Activated CD4-positive, CD25-positive, alpha-beta regulatory T cell treated with anti-CD3 and anti-CD28 coated beads, Interleukin-2, amount 50 U/mL, for 16 hours (primary cell): ENCODE data around the gene TMOD1.
"Not testable (repeated sequence)": the region's sequence is repeated elsewhere in the genome, so short reads cannot be mapped to it uniquely, and the experiment has no call there.

Source experiments
- DNase-seq: peaks from one replicate; pipeline ENCODE4 v3.0.0-alpha.2; 2020; ENCODE audit warnings: low read depth, low spot score

TMOD1 gene

DNA sequence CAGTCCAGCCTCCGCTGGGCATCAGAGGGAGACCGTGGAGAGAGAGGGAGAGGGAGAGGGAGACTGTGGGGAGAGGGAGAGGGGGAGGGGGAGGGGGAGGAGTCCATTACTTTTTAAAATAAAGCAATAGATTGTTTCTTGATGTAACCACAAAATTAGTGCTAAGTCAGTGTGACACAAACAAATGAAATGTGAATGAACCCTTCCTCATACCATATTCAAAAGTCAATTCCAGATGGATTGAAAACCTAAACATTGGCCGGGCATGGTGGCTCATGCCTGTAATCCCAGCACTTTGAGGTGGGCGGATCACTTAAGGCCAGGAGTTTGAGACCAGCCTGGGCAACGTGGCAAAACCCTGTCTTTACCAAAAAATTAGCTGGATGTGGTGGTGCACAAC, 2.6 kb upstream of the TMOD1 start:
- not testable (repeated sequence) for DNase-seq

DNA sequence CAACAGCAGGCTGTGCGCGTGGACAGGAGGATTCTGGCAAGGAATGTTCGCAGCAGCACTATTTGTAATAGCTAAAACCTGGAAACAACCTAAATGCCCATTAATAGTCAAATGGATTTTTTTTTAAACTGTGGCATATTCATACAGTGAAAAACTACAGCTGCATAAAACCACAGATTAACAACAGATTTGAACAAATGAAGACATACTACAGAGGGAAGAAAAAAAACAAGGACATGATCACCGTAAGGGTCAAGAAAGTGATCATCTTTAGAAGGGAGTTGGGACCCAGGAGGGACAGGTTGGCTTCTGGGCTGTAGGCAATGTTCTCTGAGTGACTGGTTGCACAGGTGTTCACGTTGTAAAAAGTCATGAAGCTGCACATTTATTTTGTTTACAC, 1.2 kb upstream of the TMOD1 start:
- no peak for DNase-seq

DNA sequence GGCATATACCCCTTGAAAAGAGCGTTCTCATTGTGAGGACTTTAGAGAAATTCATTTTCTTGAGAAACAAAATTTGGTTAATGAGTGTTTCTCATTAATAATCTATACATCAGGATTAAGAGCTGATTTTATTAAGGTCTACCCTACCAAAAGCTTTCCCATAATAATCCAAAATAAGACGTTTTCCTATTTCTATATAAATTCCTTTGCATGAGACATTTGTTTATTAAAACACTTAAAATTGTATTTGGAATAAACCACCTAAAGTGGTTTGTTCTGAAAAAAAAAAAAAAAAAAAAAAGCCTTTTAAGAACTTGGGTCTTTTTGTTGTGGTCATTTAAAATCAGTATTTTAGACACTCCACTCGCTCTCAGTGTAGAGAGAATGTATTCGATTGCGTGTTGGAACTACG, 695 bp upstream of the TMOD1 start:
- DNase-seq: no peak

DNA sequence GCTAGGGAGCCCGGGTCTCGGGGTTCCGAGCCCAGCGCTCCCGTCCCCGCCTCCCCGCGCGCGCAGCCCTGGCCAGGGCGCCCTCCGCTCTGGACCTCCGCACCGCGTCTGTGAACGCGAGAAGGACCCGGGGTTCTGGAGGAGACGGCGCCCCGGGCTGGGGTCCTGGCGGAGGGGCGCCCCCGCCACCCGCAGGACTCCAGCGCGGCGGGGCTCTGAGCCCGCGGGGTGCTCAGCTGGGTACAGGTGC, 431 bp downstream of the TMOD1 start:
- DNase-seq: no peak

DNA sequence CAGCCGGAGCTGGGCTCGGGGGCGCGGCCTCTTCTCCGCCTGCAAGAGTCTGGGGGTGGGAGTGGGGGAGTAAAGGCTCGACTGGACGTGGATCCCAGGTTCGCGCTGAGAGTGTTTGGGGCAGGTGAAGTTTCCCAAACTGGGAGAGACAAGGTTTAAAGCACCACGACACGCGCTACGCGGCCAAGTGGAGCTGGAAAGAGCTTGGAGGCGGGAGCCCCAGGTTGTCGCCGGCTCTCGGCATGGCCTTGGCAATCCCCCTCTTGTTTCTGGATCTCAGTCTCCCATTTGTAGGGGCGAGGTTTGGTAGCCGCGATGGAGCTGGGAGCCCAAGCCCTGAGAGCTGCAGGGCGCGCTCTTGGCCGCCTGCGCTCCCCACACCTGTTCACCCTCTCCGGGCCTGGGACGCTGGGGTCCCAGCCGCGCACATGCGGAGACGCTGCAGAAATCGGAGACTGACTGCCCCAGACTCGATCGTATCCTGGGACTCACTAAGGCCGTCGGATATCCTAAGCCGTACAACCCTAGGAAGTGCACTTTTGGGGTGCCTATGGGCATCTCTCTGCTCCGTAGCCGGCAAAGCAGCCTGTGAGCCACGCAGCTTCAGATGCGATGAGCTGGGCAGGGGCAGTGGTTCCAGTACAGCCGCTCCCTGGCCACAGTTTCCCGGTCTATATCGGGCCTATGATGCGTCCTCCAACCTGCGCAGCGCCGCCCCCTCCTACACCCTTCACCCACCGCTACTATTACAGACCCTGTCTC, 937 bp downstream of the TMOD1 start:
- DNase-seq: no peak

DNA sequence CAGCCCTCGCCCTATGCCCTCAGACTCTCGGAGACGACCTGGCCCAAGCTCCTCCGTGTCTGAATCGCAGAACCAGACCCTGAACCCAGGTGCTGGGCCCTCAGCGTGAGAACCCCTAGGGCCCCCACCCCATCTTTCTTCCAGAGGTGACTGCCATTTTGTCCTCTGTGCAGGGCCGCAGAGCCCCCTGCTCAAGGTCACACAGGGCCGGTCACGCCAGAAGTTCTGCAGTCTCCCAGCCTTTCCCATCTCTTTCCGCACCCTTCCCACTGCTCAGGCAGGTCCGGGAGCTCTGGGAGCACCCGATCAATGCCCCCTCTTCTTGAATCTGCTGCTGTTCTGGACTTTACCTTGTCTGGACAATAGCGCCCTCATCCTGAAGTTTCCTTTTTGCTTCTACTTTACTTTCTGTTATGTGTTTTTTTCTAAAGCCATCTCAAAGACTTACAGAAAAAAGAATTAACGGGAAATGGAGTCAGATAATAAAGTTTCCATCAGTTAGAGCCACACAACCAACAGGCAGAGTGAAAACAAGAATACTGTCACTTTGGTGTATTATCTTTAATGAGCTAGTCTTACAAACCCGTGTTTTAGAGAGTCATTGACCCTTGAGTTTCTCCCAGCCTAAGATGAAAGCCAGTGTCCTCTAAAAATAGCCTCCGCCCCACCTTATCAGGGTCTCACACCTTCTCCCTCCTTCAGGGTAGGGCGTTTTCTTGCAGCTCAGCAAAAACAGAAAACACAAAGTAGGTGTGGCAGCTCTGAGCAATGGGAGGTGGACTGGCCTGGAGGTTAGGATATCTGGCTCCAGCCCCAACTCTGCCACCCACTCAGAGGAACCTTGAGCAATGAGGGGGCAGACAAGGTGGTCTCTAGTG, 1.8 kb downstream of the TMOD1 start:
- no peak for DNase-seq

DNA sequence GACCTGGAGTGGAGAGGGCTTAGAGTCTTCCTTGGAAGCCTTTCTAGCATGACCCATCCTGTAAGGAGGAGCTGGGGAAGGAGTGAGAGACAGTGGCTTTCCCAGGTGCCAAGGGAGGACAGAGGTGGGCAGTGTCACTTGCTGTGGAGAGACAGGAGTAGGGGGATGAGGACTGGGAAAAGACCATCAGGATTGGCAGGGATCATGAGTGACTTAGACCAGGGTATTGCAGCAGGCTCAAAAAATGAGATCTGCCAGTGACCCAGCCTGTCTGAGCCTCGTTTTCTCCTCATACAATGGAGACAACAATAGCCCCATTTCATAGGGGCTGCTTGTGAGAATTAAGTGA, 2.4 kb downstream of the TMOD1 start:
- DNase-seq: no peak

DNA sequence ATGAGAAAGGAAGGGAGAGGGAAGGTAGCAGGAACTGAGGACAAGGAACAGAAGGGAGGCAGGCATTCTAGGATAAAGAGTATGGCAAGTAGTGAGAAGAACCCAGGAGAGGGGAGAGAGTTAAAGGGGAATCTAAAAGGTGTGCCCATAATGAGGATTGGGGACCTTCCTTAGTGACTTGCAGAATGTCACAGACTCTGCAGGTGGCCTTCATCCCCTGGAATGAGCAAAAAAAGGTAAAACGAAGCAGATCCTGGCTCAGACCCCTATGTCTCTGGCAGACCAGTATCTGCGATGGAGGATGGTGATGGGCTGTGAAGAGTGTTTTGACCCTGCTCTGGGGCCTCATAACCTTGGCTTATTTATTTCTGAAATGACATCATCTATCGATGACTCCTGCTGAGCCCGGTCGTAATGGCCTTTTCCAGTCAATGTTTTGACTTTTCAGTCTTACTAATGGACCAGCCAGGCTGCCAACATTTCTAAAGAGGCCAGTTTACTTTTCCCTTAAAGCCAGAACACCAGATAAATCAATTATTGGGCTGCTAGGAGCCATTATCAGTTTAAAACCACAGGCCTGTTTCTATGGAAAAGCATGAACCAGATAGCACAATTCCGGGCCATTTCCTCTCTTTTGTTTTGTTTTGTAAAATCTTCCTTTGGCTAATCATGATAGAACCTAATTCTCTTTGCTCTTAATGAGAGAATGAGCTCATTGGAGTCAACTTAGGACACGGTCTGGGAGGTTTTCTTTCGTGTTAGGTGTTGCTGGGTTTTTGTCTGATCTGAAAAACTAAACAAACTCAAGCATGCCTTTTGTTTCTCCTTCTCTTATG, 3.1 kb downstream of the TMOD1 start:
- DNase-seq: no peak

DNA sequence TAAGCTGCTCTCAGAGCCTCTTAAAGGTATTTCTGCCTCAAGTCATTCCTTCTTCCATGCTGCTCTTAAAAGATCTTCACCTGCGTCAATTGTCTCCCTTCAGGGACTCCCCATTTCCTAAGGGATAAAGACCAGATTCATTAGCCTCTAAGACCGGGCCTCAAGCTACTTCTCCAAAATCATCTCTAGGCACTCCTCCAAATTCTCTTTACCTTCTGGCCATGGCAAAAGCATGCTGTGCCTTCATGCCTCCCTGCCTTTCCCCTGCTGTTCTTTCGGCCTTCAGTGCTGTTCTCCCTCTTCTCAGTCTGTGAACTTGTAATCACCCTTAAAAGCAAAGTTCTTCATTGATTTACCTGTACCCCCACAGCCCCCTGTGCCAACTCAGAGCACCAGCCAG, 4.4 kb downstream of the TMOD1 start:
- no peak for DNase-seq

DNA sequence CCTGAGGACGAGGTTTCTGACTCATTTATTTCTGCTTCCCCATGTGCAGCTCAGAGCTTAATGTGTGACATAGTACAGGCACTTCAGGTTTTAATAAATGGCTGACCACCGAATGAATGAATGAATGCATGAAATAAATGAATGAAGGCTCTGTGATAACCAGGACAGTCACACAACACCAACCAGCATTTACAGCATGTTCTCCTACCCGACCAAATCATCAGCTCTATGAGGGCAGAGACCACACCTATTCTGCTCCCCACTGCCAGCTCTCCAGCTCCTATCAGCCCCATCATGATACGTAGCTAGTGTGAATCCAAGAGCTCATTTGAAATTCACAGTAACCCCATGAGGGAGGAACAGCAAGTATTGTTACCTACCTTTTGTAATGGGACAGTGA, 4.8 kb downstream of the TMOD1 start:
- no peak for DNase-seq

DNA sequence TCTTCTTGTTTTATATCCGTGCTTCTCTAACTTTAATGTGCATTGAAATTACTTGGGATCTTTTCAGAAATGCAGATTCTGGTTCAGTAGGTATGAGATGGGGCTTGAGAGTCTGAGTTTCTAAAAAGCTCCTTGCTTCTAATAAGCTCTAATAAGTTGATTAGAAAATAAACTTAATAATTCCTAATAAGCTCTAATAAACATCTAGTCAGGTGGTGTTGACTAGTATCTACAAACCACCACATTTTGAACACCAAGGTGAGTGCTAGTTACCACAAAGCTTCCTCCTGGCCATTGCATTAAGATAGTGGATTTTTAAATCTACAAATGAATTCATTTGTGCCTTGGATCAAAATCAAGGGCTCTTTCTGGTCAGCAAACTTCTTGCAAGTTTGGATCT, 5.3 kb downstream of the TMOD1 start:
- no peak for DNase-seq

DNA sequence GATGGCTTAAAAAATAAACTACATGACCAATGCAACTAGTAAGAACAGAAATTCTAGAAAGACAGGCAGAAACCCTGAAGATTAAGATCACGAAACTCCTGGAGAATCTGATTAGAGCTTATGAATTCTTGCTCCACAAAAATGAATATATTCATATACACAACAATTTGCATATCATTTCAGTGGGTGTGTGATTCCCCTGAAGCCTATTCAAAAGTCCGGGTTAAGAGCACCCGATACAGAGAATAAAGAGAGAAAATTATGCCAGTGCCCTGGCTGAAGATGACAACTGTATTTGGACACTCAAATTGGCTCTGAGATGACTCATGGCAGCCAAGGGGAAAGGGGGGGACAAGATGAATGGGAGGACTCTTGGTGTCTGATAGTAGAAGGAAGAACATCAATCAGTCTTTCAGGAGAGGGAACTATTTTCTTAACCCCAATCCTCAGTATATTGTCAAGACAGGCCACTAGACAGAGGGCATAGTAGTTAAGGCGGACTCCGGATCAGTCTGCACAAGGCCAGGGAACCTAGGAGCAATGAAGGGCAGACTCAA, 6.0 kb downstream of the TMOD1 start:
- DNase-seq: no peak

DNA sequence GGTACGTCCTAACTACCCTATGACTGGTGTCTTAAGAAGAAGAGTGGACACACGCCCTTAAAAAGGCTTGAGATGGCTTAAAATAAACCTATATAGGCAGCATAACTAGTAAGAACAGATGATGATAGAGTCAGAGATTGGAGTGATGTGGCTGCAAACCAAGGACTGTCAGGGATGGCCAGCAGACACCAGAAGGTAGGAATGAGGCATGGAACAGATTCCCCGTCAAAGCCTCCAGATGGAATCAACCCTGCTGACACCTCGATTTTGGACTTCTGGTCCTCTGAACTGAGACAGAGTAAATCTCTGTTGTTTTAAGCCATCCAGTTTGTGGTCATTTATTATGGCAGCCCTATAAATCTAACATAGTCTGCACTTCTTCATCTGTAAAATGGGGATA, 7.4 kb downstream of the TMOD1 start:
- no peak for DNase-seq

DNA sequence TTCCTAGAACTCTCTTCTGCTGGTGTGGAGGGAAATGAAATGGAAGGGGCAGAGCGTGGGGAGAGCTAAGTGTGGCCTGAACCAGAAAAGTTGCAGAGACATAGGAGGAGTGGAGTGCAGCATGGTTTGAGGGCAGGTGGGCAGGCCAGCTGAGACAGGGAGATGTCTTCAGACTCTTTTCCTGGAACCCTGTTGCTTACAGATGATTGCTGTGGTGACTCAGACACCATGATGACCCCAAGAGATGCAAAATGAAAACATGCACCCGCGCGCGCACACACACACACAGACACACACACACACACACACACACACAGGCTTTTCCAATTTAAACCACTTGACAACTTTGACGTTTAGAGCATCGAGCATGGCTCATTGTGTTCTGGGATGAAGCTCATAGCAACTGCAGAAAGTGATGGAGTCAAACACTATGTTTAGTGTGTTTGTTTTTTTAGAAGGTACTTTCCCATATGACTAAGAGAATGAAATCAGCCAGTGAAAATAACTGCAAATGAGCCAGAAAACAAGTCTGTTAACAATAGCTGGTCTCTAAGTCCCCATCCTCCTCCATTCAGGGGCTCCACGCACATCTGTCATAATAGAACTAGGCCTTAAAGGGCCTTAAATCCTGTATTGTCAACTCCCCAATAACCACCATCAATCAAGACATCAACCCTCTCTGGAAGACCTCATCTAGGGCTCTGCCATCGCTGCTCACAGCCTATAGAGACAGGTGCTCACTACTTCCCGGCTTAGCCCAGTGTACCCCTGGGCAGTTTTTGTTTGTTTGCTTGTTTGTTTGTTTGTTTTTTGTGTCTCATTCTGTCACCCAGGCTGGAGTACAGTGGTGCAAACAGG, 9.6 kb downstream of the TMOD1 start:
- DNase-seq: no peak

DNA sequence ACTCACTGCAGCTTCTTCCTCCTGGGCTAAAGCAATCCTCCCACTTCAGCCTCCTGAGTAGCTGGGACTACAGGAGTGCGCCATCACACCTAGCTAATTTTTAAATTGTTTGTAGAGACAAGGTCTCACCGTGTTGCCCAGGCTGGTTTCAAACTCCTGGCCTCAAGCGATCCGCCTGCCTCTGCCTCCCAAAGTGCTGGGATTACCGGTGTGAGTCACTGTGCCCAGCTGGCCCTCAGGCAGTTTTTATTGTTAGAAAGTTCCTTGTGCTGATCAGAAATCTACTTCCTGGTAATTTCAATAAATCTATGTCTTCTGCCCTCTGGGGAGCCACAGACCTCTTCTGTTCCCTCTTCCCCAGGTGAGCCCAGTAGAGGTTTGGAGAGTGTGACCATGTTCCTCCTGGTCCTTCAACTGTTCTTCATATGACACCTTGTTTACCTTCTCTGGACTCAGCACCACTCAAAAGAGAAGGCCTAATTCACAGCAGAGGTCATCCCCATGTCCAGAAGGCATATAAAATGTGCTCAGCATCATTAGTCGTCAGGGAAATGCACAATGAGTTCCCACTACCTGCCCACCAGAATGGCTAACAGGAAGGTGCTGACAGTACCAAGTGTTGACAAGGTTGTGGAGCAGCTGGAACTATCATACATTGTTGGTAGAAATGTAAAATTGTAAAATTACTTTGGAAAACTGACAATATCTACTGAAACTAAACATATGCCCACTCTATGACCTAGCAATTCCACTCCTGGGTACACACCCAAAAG, 10.4 kb downstream of the TMOD1 start:
- no peak for DNase-seq

DNA sequence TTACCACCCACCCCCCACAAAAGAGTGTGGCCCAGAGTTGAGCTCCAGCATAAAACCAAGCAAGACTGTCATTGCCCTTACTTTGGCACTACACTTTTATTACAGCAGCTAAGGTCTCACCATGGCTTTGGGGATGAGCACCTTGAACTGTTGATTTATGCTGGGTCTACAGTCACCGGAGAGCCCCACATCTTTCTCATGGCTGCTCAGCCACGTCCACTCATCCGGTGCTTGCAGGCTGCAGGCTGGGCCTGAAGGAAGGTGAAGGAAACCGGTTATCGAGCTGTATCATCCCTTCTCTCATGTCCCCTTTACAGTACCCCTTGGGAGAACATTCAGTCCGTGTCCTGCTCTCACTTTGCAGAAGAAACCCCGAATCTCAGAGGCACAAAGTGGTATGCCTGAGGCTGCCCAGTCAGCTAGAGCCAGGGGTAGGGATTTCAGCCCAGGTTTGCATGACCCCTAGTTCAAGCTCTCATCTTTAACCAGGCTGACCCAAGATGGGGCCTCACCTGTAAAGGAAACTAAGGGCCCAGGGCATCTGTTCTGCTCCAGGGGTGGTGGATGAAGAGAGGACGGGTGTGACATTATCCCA, 11.6 kb downstream of the TMOD1 start:
- no peak for DNase-seq

DNA sequence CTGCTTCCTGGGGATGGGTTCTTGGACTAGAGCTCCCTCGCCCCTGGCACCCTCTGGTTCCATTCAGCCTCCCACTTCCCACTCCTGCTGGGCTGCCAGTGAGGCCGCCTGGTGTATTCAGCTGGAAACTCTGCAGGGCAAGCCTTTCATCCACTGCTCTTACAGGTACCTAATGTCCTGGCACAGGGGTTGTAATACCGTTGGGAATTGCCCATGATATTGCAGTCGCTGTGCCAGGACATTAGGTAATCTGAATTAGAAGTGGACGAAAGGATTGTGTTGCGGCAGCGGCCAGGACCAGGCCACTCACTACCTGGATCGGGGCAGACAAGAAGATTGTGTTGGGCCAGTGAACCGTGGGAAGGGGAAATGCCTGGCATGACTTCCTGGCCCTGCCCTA, 13.1 kb downstream of the TMOD1 start:
- no peak for DNase-seq

DNA sequence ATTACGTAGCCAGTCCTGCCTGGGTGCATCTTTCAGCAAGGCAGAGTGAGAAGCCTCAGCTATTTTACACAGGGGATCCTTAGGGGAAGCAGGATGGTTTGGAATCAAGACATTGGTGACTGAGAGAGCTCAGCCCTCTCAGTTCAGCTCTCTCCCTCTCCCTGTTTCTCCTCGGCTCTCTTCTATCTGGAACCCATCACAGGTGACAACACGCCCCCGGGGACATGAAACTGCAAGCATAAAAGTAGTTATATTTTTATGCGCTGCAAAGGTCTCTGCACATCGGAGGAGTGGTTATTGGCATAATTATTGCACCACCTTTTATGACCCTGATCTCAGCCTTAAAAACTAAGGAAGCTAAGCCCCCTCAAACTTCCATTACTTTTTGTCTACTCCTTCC, 14.2 kb downstream of the TMOD1 start:
- no peak for DNase-seq

DNA sequence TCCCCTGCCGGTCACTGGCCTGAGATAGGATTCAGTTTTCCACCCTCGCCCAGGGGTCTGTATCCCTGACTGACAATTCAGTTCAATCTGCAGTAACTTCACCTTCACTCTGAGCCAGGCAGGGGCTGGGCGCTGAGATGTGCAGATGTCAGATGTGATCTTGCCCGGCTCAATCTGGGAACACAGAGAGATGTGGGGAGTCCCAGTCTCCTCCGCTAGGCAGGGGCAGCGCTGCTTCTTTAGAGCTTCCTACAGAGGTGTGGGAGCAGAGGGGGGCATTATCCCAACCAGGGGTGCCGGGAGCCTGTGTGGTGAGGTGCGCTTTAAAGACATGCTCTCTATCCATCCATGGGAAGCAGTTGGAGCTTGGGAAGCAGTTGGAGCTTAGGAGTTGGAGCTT, 14.6 kb downstream of the TMOD1 start:
- DNase-seq: no peak
